Activated T-cell treated with anti-CD3 and anti-CD28 coated beads, Interleukin-2, amount 50 U/mL, for 4 hours (primary cell): ENCODE measurements around the gene FAM162A. TPM values are rescaled to one million over a fixed set of nuclear protein-coding genes. Genes with fewer than 3 reads are reported as not detected.
"Not testable (repeated sequence)": the region's sequence is repeated elsewhere in the genome, so short reads cannot be mapped to it uniquely, and the experiment has no call there.

Source experiments
- ATAC-seq, 2 donors: fragments of 200-7000 bp; cut with Tn5 transposase; one replicate each; pipeline ENCODE4 v1.10.0; 2021
- DNase-seq: peaks from one replicate; pipeline ENCODE4 v3.0.0-alpha.2; 2020
- H3K27me3 Mint-ChIP-seq: one replicate; pipeline ENCODE4 v1.8.0; 2021; ENCODE audit warnings: low read depth, mixed read lengths
- H3K36me3 Mint-ChIP-seq: one replicate; pipeline ENCODE4 v1.8.0; 2022; ENCODE audit warnings: mixed read lengths; ENCODE audit not compliant: insufficient read depth
- H3K4me1 Mint-ChIP-seq: one replicate; pipeline ENCODE4 v1.8.0; 2021; ENCODE audit warnings: low read depth, mixed read lengths
- H3K4me3 Mint-ChIP-seq: one replicate; pipeline ENCODE4 v1.8.0; 2021; ENCODE audit warnings: mild to moderate bottlenecking, moderate library complexity, mixed read lengths
- H3K9me3 Mint-ChIP-seq: one replicate; pipeline ENCODE4 v1.8.0; 2021; ENCODE audit warnings: mixed read lengths
- total RNA-seq, 3 donors: library from RNA; stranded (reverse); gene quantifications; one replicate each; pipeline ENCODE4 v1.2.1, GENCODE V29; 2021

Gene FAM162A
- total RNA-seq, 3 donors from 2014 or later: 54.2 to 73.2 (median 69.1) TPM

GRCh38 chr3:122421101-122421500 is 37.1 kb downstream of the FAM162A start:
- Mint-ChIP-seq H3K27me3 (no peaks in the 10 kb centered on the region), H3K4me1 (peaks cover 21% of the 10 kb centered on the region), H3K36me3 (peaks cover 23% of the 10 kb centered on the region), H3K4me3 (no peak overlapping the region), H3K9me3 (no peaks in the 10 kb centered on the region)
- DNase-seq: no peak
- no peak for ATAC-seq

GRCh38 chr3:122421836-122422235 is 37.9 kb downstream of the FAM162A start:
- Mint-ChIP-seq H3K4me1 (peaks cover 15% of the 10 kb centered on the region), H3K27me3 (no peaks in the 10 kb centered on the region), H3K9me3 (no peaks in the 10 kb centered on the region), H3K4me3 (no peak overlapping the region), H3K36me3 (peaks cover 30% of the 10 kb centered on the region)
- no peak for ATAC-seq
- DNase-seq: no peak

GRCh38 chr3:122427857-122428471 is 44.0 kb downstream of the FAM162A start:
- no peaks in the 10 kb centered on the region for H3K27me3 Mint-ChIP-seq
- no peak overlapping the region for H3K4me3 Mint-ChIP-seq
- H3K36me3 Mint-ChIP-seq: peaks cover 56% of the 10 kb centered on the region

GRCh38 chr3:122430371-122430770 is 46.4 kb downstream of the FAM162A start:
- H3K4me3 Mint-ChIP-seq: no peak overlapping the region
- H3K4me1 Mint-ChIP-seq: peaks cover 14% of the 10 kb centered on the region
- peaks cover 63% of the 10 kb centered on the region for H3K36me3 Mint-ChIP-seq
- H3K9me3 Mint-ChIP-seq: peaks cover 7% of the 10 kb centered on the region
- no peaks in the 10 kb centered on the region for H3K27me3 Mint-ChIP-seq
- DNase-seq (no peak), ATAC-seq (no peak)

More at GRCh38 chr3:122427857-122428471, 44.0 kb downstream of the FAM162A start:
- DNase-seq (no peak), ATAC-seq (peak; percentile 93 to 96)
- Mint-ChIP-seq H3K9me3 (peaks cover 7% of the 10 kb centered on the region), H3K4me1 (peaks cover 14% of the 10 kb centered on the region)

GRCh38 chr3:122435950-122436349 is 52.0 kb downstream of the FAM162A start:
- Mint-ChIP-seq H3K4me1 (no peaks in the 10 kb centered on the region), H3K4me3 (no peak overlapping the region), H3K27me3 (no peaks in the 10 kb centered on the region), H3K36me3 (peaks cover 65% of the 10 kb centered on the region), H3K9me3 (peaks cover 13% of the 10 kb centered on the region)
- ATAC-seq: no peak
- DNase-seq: no peak

- Mint-ChIP-seq H3K27me3 (no peaks in the 10 kb centered on the region), H3K9me3 (peaks cover 7% of the 10 kb centered on the region), H3K4me3 (no peak overlapping the region), H3K4me1 (peaks cover 5% of the 10 kb centered on the region), H3K36me3 (peaks cover 80% of the 10 kb centered on the region)
- ATAC-seq (no peak), DNase-seq (no peak)
Measured at GRCh38 chr3:122443090-122443489, 59.1 kb downstream of the FAM162A start.

GRCh38 chr3:122443762-122444490 is 59.9 kb downstream of the FAM162A start:
- not testable (repeated sequence) for H3K4me1 Mint-ChIP-seq, H3K4me3 Mint-ChIP-seq, H3K27me3 Mint-ChIP-seq, DNase-seq, ATAC-seq, H3K9me3 Mint-ChIP-seq
- peaks cover 83% of the 10 kb centered on the region for H3K36me3 Mint-ChIP-seq

- ATAC-seq, H3K9me3 Mint-ChIP-seq, H3K27me3 Mint-ChIP-seq, H3K4me3 Mint-ChIP-seq, DNase-seq, H3K4me1 Mint-ChIP-seq: not testable (repeated sequence)
- peaks cover 87% of the 10 kb centered on the region for H3K36me3 Mint-ChIP-seq
Measured at GRCh38 chr3:122444491-122444887, 60.5 kb downstream of the FAM162A start.

- peaks cover 81% of the 10 kb centered on the region for H3K36me3 Mint-ChIP-seq
- not testable (repeated sequence) for H3K4me1 Mint-ChIP-seq, H3K9me3 Mint-ChIP-seq, H3K4me3 Mint-ChIP-seq, DNase-seq, H3K27me3 Mint-ChIP-seq, ATAC-seq
Measured at GRCh38 chr3:122448218-122448617, 64.2 kb downstream of the FAM162A start.

GRCh38 chr3:122451371-122451770 is 67.4 kb downstream of the FAM162A start:
- ATAC-seq: no peak
- DNase-seq: no peak
- Mint-ChIP-seq H3K4me1 (peaks cover 5% of the 10 kb centered on the region), H3K36me3 (peaks cover 66% of the 10 kb centered on the region), H3K4me3 (no peak overlapping the region), H3K9me3 (no peaks in the 10 kb centered on the region), H3K27me3 (no peaks in the 10 kb centered on the region)

GRCh38 chr3:122456074-122456473 is 72.1 kb downstream of the FAM162A start:
- no peaks in the 10 kb centered on the region for H3K27me3 Mint-ChIP-seq
- H3K36me3 Mint-ChIP-seq: peaks cover 43% of the 10 kb centered on the region

GRCh38 chr3:122457706-122458105 is 73.7 kb downstream of the FAM162A start:
- Mint-ChIP-seq H3K36me3 (peaks cover 48% of the 10 kb centered on the region), H3K27me3 (no peaks in the 10 kb centered on the region), H3K9me3 (no peaks in the 10 kb centered on the region), H3K4me1 (peaks cover 1% of the 10 kb centered on the region), H3K4me3 (no peak overlapping the region)
- DNase-seq (no peak), ATAC-seq (no peak)

More at GRCh38 chr3:122456074-122456473, 72.1 kb downstream of the FAM162A start:
- Mint-ChIP-seq H3K4me3 (no peak overlapping the region), H3K4me1 (peaks cover 1% of the 10 kb centered on the region), H3K9me3 (no peaks in the 10 kb centered on the region)
- DNase-seq (no peak), ATAC-seq (no peak)

GRCh38 chr3:122458992-122459391 is 75.0 kb downstream of the FAM162A start:
- DNase-seq (no peak), ATAC-seq (no peak)
- H3K27me3 Mint-ChIP-seq: no peaks in the 10 kb centered on the region
- no peaks in the 10 kb centered on the region for H3K9me3 Mint-ChIP-seq
- H3K36me3 Mint-ChIP-seq: peaks cover 52% of the 10 kb centered on the region
- peaks cover 1% of the 10 kb centered on the region for H3K4me1 Mint-ChIP-seq
- no peak overlapping the region for H3K4me3 Mint-ChIP-seq

GRCh38 chr3:122461806-122462205 is 77.8 kb downstream of the FAM162A start:
- H3K9me3 Mint-ChIP-seq: no peaks in the 10 kb centered on the region
- ATAC-seq (no peak), DNase-seq (no peak)
- H3K36me3 Mint-ChIP-seq: peaks cover 46% of the 10 kb centered on the region
- H3K4me3 Mint-ChIP-seq: no peak overlapping the region
- peaks cover 1% of the 10 kb centered on the region for H3K4me1 Mint-ChIP-seq
- no peaks in the 10 kb centered on the region for H3K27me3 Mint-ChIP-seq
